B cell (primary cell): ENCODE results near the gene PIAS2. TPM values are rescaled to one million over a fixed set of nuclear protein-coding genes. Genes with fewer than 3 reads are reported as not detected.

Source experiments
- ATAC-seq: fragments of 200-7000 bp; cut with Tn5 transposase; one replicate; pipeline ENCODE4 v1.10.0; 2021; ENCODE audit warnings: low read depth, mild to moderate bottlenecking, moderate number of reproducible peaks, moderate library complexity
- CTCF ChIA-PET: fragments of 350-600 bp; sonication (Branson Sonifier 250); formaldehyde crosslinking; loops from one replicate; lab custom pipeline; 2021; ENCODE audit warnings: antibody characterized with exemption, inconsistent platforms; lab: Charles Lee
- POLR2A ChIA-PET: fragments of 350-600 bp; sonication (Branson Sonifier 250); formaldehyde crosslinking; loops from one replicate; lab custom pipeline; 2021; ENCODE audit warnings: antibody characterized with exemption; lab: Charles Lee
- DNase-seq: peaks from one replicate; pipeline ENCODE4 v3.0.0; 2013
- H2AFZ ChIP-seq: 2 replicates; pipeline ENCODE4 v1.6.1; 2012; ENCODE audit warnings: mild to moderate bottlenecking, low read depth, low read length; ENCODE audit not compliant: insufficient read depth, poor library complexity, severe bottlenecking
- H3K27ac ChIP-seq, 2 donors: 1 replicate in 1 of 2; 2 replicates in 1 of 2; pipeline ENCODE4 v1.5.1; 2012 to 2013; ENCODE audit warnings: low read length in 2 of 2, mild to moderate bottlenecking in 2 of 2, moderate library complexity in 1 of 2
- H3K27me3 ChIP-seq, 4 experiments: fragments of 200-600 bp in 1 of 4; sonication (generic) in 1 of 4; replicated peaks in 1 of 4; 1 replicate in 2 of 4; 2 replicates in 2 of 4; pipeline versions ENCODE4 v1.6.1 to v1.7.0; 2013 to 2016; ENCODE audit warnings: low read length in 3 of 4, mild to moderate bottlenecking in 2 of 4, mixed read lengths in 1 of 4, moderate library complexity in 1 of 4; ENCODE audit not compliant: insufficient read depth in 4 of 4, control insufficient read depth in 3 of 4; ENCODE audit errors: control extremely low read depth in 1 of 4
- H3K36me3 ChIP-seq, 2 experiments: replicated peaks in 1 of 2; 1 replicate in 1 of 2; 2 replicates in 1 of 2; pipeline versions ENCODE4 v1.6.1 to v1.7.1; 2013; ENCODE audit warnings: low read length in 1 of 2; ENCODE audit not compliant: insufficient read depth in 2 of 2, control insufficient read depth in 1 of 2; ENCODE audit errors: control extremely low read depth in 1 of 2, extremely low read depth in 1 of 2
- H3K4me1 ChIP-seq, 2 donors: fragments of 200-600 bp in 1 of 2; sonication (generic) in 1 of 2; 1 replicate in 1 of 2; 2 replicates in 1 of 2; pipeline versions ENCODE4 v1.5.1 to v1.6.1; 2013 to 2017; ENCODE audit warnings: low read length in 2 of 2; ENCODE audit not compliant: control insufficient read depth in 2 of 2, insufficient read depth in 2 of 2
- H3K4me2 ChIP-seq: replicated peaks from 2 replicates; pipeline ENCODE3; 2012; ENCODE audit warnings: mild to moderate bottlenecking, low read depth, low read length; ENCODE audit not compliant: poor library complexity, severe bottlenecking
- H3K4me3 ChIP-seq, 5 experiments: fragments of 200-600 bp in 1 of 5; sonication (generic) in 1 of 5; 1 replicate in 3 of 5; 2 replicates in 2 of 5; pipeline versions ENCODE4 v1.5.1 to v1.7.0; 2011 to 2016; ENCODE audit warnings: low read length in 4 of 5, mild to moderate bottlenecking in 4 of 5, low read depth in 2 of 5, control low read depth in 1 of 5, moderate library complexity in 1 of 5; ENCODE audit not compliant: insufficient read depth in 1 of 5; ENCODE audit errors: control extremely low read depth in 1 of 5, extremely low read depth in 1 of 5
- H3K79me2 ChIP-seq: fragments of 200-600 bp; sonication (generic); one replicate; pipeline ENCODE4 v1.6.0; 2016; ENCODE audit warnings: low read length; ENCODE audit not compliant: control insufficient read depth, insufficient read depth
- H3K9ac ChIP-seq: fragments of 200-600 bp; sonication (generic); 2 replicates; pipeline ENCODE4 v1.6.1; 2017; ENCODE audit warnings: mild to moderate bottlenecking, low read length, moderate library complexity
- H3K9me3 ChIP-seq, 3 donors: one replicate each; pipeline versions ENCODE4 v1.6.1 to v1.7.1; 2013; ENCODE audit warnings: low read length in 2 of 3; ENCODE audit not compliant: control insufficient read depth in 2 of 3, insufficient read depth in 1 of 3; ENCODE audit errors: control extremely low read depth in 1 of 3
- H4K20me1 ChIP-seq: 2 replicates; pipeline ENCODE4 v1.6.0; 2012; ENCODE audit warnings: mild to moderate bottlenecking, low read length; ENCODE audit not compliant: insufficient read depth, control insufficient read depth, poor library complexity, severe bottlenecking
- H3K27ac Mint-ChIP-seq: one replicate; pipeline ENCODE4 v1.8.0; 2021; ENCODE audit warnings: mixed read lengths
- H3K27me3 Mint-ChIP-seq: one replicate; pipeline ENCODE4 v1.8.0; 2021; ENCODE audit warnings: mixed read lengths
- H3K4me1 Mint-ChIP-seq: one replicate; pipeline ENCODE4 v1.8.0; 2021; ENCODE audit warnings: mixed read lengths
- H3K4me3 Mint-ChIP-seq: one replicate; pipeline ENCODE4 v1.8.0; 2021; ENCODE audit warnings: mixed read lengths
- H3K9me3 Mint-ChIP-seq: one replicate; pipeline ENCODE4 v1.8.0; 2022; ENCODE audit warnings: mixed read lengths; ENCODE audit not compliant: insufficient read depth
- CTCF ChIP-seq: fragments of 200-600 bp; IDR thresholded peaks from one replicate; pipeline ENCODE4 v1.8.0; 2022; ENCODE audit warnings: antibody characterized with exemption, mild to moderate bottlenecking
- EZH2 ChIP-seq: IDR thresholded peaks from 2 replicates; pipeline ENCODE4 v1.6.1; 2012; ENCODE audit warnings: borderline replicate concordance, low read depth, mild to moderate bottlenecking, moderate library complexity, low read length; ENCODE audit not compliant: insufficient read depth, poor library complexity, severe bottlenecking
- WGBS: methylation state at CpG from one replicate; pipeline ENCODE4 v1.1.5; 2013; ENCODE audit warnings: missing lambda C conversion rate; ENCODE audit not compliant: insufficient coverage; 5-methylcytosine and 5-hydroxymethylcytosine counted together
- intact Hi-C: fragments of 100-400 bp; cut with micrococcal nuclease; formaldehyde crosslinking; loops from one replicate; pipeline ENCODE4 v1.10.0; 2022
- polyA plus RNA-seq: library from polyadenylated mRNA; depleted of rRNA; stranded (reverse); fragments of >200 nt; gene quantifications from 2 replicates; pipeline ENCODE4 v1.2.3, GENCODE V29; 2012
- total RNA-seq, 2 donors: library from RNA; stranded (reverse); fragments of 120-200 nt in 1 of 2; gene quantifications; 1 replicate in 1 of 2; 2 replicates in 1 of 2; pipeline versions ENCODE4 v1.2.3 to v1.2.4, GENCODE V29; 2013 to 2022

Gene PIAS2
- total and polyA plus RNA-seq, 2 donors (not counting 1 experiment from before 2014, with no cell fraction given) = 7.3 to 51.1 TPM

- H3K36me3 ChIP-seq = peaks cover 0 to 20% of the 10 kb centered on the region in 2 experiments
- no peak overlapping the region for H2AFZ ChIP-seq
- H3K4me3 ChIP-seq = no peak overlapping the region
- peaks cover 3 to 8% of the 10 kb centered on the region in 2 donors for H3K4me1 ChIP-seq
- CTCF ChIA-PET = no interaction called here
- POLR2A ChIA-PET = no interaction called here
- no peak overlapping the region for H3K27ac ChIP-seq
- ATAC-seq (no peak), DNase-seq (no peak)
- Mint-ChIP-seq H3K27me3 (no peaks in the 10 kb centered on the region), H3K4me1 (peaks cover 32% of the 10 kb centered on the region), H3K27ac (no peak overlapping the region), H3K9me3 (peaks cover 2% of the 10 kb centered on the region), H3K4me3 (no peak overlapping the region)
- H3K27me3 ChIP-seq = no peaks in the 10 kb centered on the region
- no peak for TF ChIP-seq CTCF
- TF ChIP-seq EZH2 = no peak
- H4K20me1 ChIP-seq = no peaks in the 10 kb centered on the region
- H3K9me3 ChIP-seq = peaks cover 0 to 4% (median 0%) of the 10 kb centered on the region in 3 donors
- H3K4me2 ChIP-seq = no peak overlapping the region
- WGBS = no CpG with 5 or more reads among the region's 2 CpGs
- no peak overlapping the region for H3K9ac ChIP-seq
- peaks cover 51% of the 10 kb centered on the region for H3K79me2 ChIP-seq
- intact Hi-C loops = no loop called here
Observed at GRCh38 chr18:46894124-46894523, 23.2 kb downstream of the PIAS2 start.

- no peak overlapping the region for H3K9ac ChIP-seq
- no peaks in the 10 kb centered on the region for H4K20me1 ChIP-seq
- no peak overlapping the region for H3K4me2 ChIP-seq
- Mint-ChIP-seq H3K27ac (no peak overlapping the region), H3K27me3 (no peaks in the 10 kb centered on the region), H3K4me1 (peaks cover 32% of the 10 kb centered on the region), H3K4me3 (no peak overlapping the region), H3K9me3 (peaks cover 6% of the 10 kb centered on the region)
- H2AFZ ChIP-seq = no peak overlapping the region
- ChIA-PET POLR2A (no interaction called here), CTCF (no interaction called here)
- H3K27ac ChIP-seq = no peak overlapping the region
- peaks cover 52% of the 10 kb centered on the region for H3K79me2 ChIP-seq
- H3K27me3 ChIP-seq = no peaks in the 10 kb centered on the region
- ATAC-seq (no peak), DNase-seq (no peak)
- H3K9me3 ChIP-seq = peaks cover 3 to 11% (median 5%) of the 10 kb centered on the region in 3 donors
- TF ChIP-seq EZH2 (no peak), CTCF (no peak)
- WGBS = 100% methylated on average over 1 of the region's 1 CpG
- intact Hi-C loops = no loop called here
- H3K36me3 ChIP-seq = peaks cover 3 to 27% of the 10 kb centered on the region in 2 experiments
- peaks cover 3 to 7% of the 10 kb centered on the region in 2 donors for H3K4me1 ChIP-seq
- no peak overlapping the region for H3K4me3 ChIP-seq
Observed at GRCh38 chr18:46893360-46893759, 23.9 kb downstream of the PIAS2 start.
